ENCODE data around the gene MAGI1. TPM values are rescaled to one million over a fixed set of nuclear protein-coding genes. Genes with fewer than 3 reads are reported as not detected.
A peak's percentile ranks its signal among the peaks of the same experiment; 100 is the strongest.
"Not testable (repeated sequence)": the region's sequence is repeated elsewhere in the genome, so short reads cannot be mapped to it uniquely, and the experiment has no call there.

Gene MAGI1
- polyA plus RNA-seq, 1 donor, result 14.9 TPM

DNA sequence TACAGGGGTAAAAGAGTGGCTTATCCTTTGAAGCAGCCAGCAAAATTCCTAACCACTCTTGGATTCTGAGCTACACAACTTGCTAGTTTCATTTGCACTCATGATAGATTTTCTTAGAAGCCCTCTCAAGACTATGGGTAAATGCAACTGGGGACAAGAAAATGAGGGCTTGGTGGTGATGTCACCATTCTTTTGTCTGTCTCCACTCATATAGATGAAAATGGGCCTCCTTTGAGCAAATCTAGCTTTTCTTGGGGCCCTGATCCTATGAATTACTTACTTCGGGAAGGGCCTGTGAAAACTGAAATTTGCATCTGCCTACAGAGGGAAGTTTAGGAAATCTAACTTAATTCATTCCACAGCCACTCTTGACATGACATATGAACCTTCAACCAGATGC lies 486.3 kb downstream of the MAGI1 start:
- no peak for DNase-seq

GRCh38 chr3:65551945-65552344 lies 486.8 kb downstream of the MAGI1 start:
- no peak for DNase-seq

GRCh38 chr3:65550137-65550536 lies 488.6 kb downstream of the MAGI1 start:
- DNase-seq, result no peak

- no peak for DNase-seq
Measured at GRCh38 chr3:65549626-65549959, 489.1 kb downstream of the MAGI1 start.

- peak; percentile 26 for DNase-seq
Measured at GRCh38 chr3:65548848-65549625, 489.7 kb downstream of the MAGI1 start.

DNA sequence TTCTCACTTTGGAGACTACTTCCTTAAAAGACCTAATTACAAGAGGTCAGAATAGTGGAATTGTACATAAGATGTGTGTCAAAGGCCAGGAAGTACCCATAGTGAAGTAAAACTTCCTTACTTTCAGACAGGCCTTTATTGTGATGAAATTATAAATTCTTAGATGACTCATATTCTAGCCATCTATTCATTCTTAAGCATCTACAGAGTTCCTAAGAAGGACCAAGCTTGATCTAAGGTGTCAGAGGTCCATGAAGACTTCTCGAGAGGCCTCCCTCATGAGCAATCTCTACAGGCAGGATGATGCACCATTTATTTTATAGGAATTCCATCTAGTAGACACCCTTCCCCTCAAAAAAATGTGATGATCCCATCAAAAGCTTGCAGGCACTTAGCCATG lies 493.3 kb downstream of the MAGI1 start:
- no peak for DNase-seq

- DNase-seq, result not testable (repeated sequence)
Measured at GRCh38 chr3:65543391-65543790, 495.3 kb downstream of the MAGI1 start.

DNA sequence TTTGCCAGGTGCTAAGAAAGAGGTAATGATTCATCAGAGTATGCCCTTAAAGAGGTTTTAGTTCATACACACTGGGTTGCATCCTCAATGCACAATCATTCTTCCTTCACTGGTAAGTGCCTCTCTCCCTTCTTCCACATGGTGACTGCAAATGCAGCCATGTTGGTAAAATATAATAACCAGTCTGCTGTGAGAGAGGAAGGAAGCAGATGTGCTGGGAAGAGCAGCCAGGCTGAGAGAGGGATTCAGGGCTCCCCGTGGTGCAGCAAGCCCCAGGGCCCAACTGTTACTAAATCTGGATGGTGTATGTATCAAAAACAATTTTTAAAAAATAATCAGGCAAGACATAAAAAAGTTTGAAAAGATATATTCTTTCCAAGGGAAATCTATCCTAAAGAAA lies 498.1 kb downstream of the MAGI1 start:
- no peak for DNase-seq

GRCh38 chr3:65539616-65540015 lies 499.1 kb downstream of the MAGI1 start:
- DNase-seq, result no peak

- no peak for DNase-seq
Measured at GRCh38 chr3:65538101-65538500, 500.6 kb downstream of the MAGI1 start.

GRCh38 chr3:65537109-65537508 lies 501.6 kb downstream of the MAGI1 start:
- no peak for DNase-seq

GRCh38 chr3:65535260-65535659 lies 503.5 kb downstream of the MAGI1 start:
- no peak for DNase-seq

DNA sequence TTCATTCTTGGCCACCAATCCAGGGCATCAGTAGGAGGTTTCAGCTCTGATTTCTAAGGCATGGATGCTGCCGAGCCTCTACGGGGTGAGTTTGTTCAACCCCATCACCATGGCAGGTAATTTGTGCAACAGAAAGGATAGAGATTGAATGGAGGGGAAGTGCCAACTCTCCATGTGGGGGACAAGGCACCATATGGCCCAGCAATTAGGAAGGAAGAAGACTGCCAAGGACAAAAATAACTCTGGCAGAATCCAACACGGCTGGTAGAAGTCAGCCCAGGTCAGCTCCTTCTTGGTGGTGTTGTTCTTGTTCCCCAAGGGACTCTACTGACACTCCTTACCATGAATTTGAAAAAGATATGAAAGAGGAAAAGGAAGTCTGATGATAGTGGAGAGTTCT lies 503.9 kb downstream of the MAGI1 start:
- no peak for DNase-seq

GRCh38 chr3:65532749-65533148 lies 506.0 kb downstream of the MAGI1 start:
- no peak for DNase-seq

DNA sequence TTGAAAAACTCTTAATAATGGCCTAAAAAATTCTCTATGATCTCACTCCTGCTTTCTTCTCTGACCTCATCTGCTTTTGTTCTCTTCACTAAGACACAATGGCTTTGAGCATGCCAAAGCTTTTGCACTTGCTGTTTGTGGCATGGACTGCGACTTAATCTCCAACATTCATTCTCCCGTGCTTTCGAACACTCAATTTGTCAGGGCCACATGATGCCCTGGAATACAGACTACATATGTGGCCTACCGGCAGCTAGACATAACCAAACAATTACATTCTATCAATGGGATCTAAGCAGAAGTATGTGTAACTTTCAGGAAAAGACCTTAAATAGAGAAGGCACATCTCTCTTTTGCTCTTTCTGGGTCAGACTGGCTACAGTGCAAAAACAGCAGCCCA lies 506.5 kb downstream of the MAGI1 start:
- no peak for DNase-seq

- DNase-seq, result no peak
Measured at GRCh38 chr3:65531499-65531898, 507.2 kb downstream of the MAGI1 start.

DNA sequence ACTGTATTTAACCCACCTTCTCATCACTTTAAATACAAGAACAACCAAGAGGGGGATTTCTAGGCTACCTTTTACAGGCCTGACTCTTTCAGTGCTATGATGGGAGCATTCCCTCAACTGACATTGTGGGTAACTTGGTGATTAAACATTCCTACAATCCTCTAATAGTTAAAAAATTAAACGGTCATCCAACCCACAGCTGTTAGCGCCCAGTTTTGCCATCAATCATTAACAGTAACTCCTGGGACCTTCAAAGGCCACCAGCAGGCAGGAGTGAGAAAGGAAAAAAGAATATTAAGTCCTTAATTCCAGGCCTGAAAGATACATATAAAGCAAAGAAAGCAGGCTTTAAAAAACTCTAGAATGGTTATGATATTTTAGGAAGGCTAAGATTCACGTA lies 512.1 kb downstream of the MAGI1 start:
- no peak for DNase-seq

DNA sequence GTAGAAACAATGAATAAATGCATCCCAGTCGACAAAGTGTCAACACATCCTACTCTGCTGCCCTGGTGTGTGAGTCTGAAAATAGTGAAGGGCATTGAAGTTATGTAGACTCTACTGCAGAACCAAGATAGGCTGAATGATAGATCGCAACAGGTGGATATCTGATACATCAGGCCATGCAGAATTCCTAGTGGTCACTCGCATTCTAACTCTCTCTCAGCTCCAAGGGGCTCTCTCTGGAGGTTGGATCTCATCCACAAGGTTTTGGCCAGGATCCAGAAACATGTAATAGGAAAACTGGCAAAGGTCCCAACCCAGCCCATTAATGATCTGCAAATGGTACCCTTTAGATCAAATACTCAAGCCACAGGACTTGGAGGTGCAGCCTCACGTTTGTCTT lies 514.1 kb downstream of the MAGI1 start:
- DNase-seq, result no peak

GRCh38 chr3:65523878-65524277 lies 514.8 kb downstream of the MAGI1 start:
- no peak for DNase-seq

GRCh38 chr3:65521032-65521431 lies 517.7 kb downstream of the MAGI1 start:
- no peak for DNase-seq

- no peak for DNase-seq
Measured at GRCh38 chr3:65516998-65517397, 521.7 kb downstream of the MAGI1 start.

- not testable (repeated sequence) for DNase-seq
Measured at GRCh38 chr3:65514317-65514716, 524.4 kb downstream of the MAGI1 start.

DNA sequence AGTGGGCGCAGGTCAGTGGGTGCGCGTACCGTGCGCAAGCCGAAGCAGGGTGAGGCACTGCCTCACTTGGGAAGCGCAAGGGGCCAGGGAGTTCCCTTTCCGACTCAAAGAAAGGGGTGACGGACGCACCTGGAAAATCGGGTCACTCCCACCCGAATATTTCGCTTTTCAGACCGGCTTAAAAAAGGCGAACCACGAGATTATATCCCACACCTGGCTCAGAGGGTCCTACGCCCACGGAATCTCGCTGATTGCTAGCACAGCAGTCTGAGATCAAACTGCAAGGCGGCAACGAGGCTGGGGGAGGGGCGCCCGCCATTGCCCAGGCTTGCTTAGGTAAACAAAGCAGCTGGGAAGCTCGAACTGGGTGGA lies 529.3 kb downstream of the MAGI1 start:
- DNase-seq, result not testable (repeated sequence)

- no peak for DNase-seq
Measured at GRCh38 chr3:65508750-65509422, 529.8 kb downstream of the MAGI1 start.

DNA sequence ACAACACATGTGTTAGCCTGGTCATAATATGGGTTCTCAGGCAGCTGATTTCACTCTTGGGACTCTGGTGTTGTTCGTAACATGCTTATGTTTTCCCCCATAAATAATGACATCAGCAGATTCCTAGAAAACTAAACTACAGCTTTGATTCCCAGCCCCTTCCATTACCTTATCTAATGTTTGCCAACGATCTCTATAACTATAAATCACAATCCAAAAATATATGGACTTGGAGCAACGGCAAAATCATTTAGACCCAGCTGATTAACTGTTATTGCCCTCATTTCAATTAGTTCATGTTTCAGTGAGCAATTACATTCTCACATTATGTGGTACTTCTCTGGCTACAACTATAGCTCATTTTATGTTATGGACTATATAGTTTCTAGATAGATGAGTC lies 531.3 kb downstream of the MAGI1 start:
- no peak for DNase-seq

All from hindlimb muscle (tissue), 1 donor.